ENCODE data around the gene BMAL1.

DNA sequence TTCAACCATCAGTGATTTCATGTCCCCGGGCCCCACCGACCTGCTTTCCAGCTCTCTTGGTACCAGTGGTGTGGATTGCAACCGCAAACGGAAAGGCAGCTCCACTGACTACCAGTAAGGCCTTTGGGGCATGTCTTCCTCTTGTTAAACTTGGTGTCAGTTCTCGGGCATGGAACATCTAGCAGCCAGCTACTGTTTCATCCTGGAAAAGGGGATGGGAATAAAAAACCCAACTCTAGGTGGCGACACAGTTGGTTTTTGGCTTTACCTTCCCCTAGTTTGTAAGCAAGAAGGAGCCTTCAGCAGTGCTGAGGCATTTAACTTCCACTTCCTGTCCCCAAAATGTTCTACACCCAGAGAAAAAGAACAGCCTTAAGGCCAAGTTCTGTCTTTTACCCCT lies 76.7 kb downstream of the BMAL1 start:
- TF ChIP-seq, protein P1, sequence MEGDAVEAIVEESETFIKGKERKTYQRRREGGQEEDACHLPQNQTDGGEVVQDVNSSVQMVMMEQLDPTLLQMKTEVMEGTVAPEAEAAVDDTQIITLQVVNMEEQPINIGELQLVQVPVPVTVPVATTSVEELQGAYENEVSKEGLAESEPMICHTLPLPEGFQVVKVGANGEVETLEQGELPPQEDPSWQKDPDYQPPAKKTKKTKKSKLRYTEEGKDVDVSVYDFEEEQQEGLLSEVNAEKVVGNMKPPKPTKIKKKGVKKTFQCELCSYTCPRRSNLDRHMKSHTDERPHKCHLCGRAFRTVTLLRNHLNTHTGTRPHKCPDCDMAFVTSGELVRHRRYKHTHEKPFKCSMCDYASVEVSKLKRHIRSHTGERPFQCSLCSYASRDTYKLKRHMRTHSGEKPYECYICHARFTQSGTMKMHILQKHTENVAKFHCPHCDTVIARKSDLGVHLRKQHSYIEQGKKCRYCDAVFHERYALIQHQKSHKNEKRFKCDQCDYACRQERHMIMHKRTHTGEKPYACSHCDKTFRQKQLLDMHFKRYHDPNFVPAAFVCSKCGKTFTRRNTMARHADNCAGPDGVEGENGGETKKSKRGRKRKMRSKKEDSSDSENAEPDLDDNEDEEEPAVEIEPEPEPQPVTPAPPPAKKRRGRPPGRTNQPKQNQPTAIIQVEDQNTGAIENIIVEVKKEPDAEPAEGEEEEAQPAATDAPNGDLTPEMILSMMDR (conservative IDR thresholded peaks at IDR 0.05; ENCODE audit: low read depth, low read length), result peak; percentile 45
- TF ChIP-seq POLR2A (IDR thresholded peaks at IDR 0.05; ENCODE audit: low read depth, low read length), result no peak
- TF ChIP-seq FOS (IDR thresholded peaks at IDR 0.05; ENCODE audit: low read depth, low read length), result no peak
- no peak for TF ChIP-seq CEBPB (IDR thresholded peaks at IDR 0.05; ENCODE audit: low read depth, low read length)
- no peak for TF ChIP-seq RFX5 (IDR thresholded peaks at IDR 0.05; ENCODE audit: low read depth, low read length)
- TF ChIP-seq SMC3 (IDR thresholded peaks at IDR 0.05; ENCODE audit: low read depth, low read length), result peak; percentile 11; the same call in 1 of the 2 replicates
- TF ChIP-seq MXI1 (IDR thresholded peaks at IDR 0.05; ENCODE audit: borderline replicate concordance, low read depth, low read length), result no peak
- TF ChIP-seq, protein P2, sequence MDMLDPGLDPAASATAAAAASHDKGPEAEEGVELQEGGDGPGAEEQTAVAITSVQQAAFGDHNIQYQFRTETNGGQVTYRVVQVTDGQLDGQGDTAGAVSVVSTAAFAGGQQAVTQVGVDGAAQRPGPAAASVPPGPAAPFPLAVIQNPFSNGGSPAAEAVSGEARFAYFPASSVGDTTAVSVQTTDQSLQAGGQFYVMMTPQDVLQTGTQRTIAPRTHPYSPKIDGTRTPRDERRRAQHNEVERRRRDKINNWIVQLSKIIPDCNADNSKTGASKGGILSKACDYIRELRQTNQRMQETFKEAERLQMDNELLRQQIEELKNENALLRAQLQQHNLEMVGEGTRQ (IDR thresholded peaks at IDR 0.05; ENCODE audit: low read depth, low read length), result no peak
- peak; percentile 45 for TF ChIP-seq RAD21 (IDR thresholded peaks at IDR 0.05; ENCODE audit: low read length)
- TF ChIP-seq MAFK (IDR thresholded peaks at IDR 0.05; ENCODE audit: low read depth, low read length), result no peak
- TF ChIP-seq NFE2L2 (IDR thresholded peaks at IDR 0.05; ENCODE audit: low read depth, low read length), result no peak
- TF ChIP-seq MAZ (IDR thresholded peaks at IDR 0.05; ENCODE audit: borderline replicate concordance, low read depth, low read length), result no peak

Data from IMR-90 (cell line).